ENCODE measurements around the gene NFATC2. TPM values are rescaled to one million over a fixed set of nuclear protein-coding genes. Genes with fewer than 3 reads are reported as not detected.

The NFATC2 gene
- total RNA-seq, 4 donors from 2014 or later, result 8.8 to 15.6 (median 13.0) TPM

DNA sequence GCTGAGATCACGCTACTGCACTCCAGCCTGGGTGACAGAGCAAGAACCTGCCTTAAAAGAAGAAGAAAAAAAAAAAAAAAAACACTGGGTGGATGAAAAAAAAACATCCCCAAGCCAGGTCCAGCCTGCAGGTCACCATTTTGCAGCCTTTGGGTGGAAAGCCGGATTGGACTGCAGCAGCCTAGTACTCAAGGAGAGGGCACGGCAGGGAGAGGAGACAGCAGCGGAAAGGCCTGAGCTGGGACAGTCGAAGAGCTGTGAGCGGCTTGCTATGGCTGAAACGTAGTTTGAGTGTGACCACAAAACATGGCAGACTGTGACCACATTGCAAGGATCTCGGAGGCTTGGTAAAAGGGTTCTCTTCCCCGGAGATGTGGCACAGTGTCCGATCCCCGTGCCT is 173.0 kb downstream of the NFATC2 start:
- no peak overlapping the region for H3K27ac ChIP-seq (replicated peaks in 1 of 4)
- intact Hi-C loops (cut with DNase I), result no loop called here
- no peaks in the 10 kb centered on the region for H3K27me3 ChIP-seq
- 90% methylated on average over 11 of the region's 11 CpGs for WGBS
- no peaks in the 10 kb centered on the region for H3K36me3 ChIP-seq
- TF ChIP-seq, protein P1, sequence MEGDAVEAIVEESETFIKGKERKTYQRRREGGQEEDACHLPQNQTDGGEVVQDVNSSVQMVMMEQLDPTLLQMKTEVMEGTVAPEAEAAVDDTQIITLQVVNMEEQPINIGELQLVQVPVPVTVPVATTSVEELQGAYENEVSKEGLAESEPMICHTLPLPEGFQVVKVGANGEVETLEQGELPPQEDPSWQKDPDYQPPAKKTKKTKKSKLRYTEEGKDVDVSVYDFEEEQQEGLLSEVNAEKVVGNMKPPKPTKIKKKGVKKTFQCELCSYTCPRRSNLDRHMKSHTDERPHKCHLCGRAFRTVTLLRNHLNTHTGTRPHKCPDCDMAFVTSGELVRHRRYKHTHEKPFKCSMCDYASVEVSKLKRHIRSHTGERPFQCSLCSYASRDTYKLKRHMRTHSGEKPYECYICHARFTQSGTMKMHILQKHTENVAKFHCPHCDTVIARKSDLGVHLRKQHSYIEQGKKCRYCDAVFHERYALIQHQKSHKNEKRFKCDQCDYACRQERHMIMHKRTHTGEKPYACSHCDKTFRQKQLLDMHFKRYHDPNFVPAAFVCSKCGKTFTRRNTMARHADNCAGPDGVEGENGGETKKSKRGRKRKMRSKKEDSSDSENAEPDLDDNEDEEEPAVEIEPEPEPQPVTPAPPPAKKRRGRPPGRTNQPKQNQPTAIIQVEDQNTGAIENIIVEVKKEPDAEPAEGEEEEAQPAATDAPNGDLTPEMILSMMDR (IDR thresholded peaks at IDR 0.05), result no peak
- TF ChIP-seq POLR2AphosphoS5 (IDR thresholded peaks at IDR 0.05) (no peak), POLR2A (IDR thresholded peaks at IDR 0.05; ENCODE audit: low read depth) (no peak), EP300 (IDR thresholded peaks at IDR 0.05) (no peak)
- no peak for DNase-seq (ENCODE audit: extremely low spot score)
- no peak overlapping the region for H3K4me3 ChIP-seq
- H3K9me3 ChIP-seq, result no peaks in the 10 kb centered on the region
- H3K4me1 ChIP-seq, result peaks cover 3 to 19% (median 13%) of the 10 kb centered on the region in 4 donors

DNA sequence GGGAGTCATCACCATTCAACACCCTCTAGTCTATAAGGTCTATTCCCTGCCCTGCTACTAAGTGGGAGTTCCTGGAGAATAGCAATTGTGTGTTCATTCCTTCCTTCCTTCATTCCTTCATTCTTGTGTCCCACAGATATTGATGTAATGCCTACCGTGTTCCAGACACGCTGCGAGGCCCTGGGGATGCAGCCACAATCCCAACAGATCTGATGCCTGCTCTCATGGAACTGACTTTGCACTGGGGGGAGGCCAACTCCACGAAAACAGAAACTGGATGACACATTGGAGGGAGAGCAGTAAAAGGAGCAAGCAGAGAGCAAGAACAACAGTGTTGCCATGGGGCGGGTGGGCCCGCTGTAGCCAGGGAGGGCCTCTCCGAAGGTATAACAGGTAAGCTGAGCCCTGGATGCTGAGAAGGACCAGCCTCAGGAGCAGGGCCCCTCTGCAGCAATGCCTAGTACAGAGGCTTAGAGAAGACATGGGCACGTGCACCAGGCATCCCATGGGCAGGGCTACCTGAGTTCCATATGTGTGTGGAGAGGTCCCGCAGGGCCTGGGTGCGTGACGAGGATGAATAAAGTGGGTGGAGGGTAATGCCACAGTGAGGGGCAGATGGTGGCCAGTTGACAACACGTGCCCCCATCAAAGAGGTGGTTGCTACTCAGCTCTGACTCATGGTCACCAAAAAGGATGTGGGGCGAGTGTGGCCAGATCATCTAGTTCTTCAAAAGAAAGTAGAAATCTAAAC is 173.9 kb downstream of the NFATC2 start:
- 90% methylated on average over 13 of the region's 13 CpGs for WGBS
- no peaks in the 10 kb centered on the region for H3K36me3 ChIP-seq
- peaks cover 0 to 6% (median 4%) of the 10 kb centered on the region in 4 donors for H3K9me3 ChIP-seq
- TF ChIP-seq, protein P1 (IDR thresholded peaks at IDR 0.05), result no peak
- no peak for TF ChIP-seq POLR2A (IDR thresholded peaks at IDR 0.05; ENCODE audit: low read depth)
- TF ChIP-seq EP300 (IDR thresholded peaks at IDR 0.05), result no peak
- TF ChIP-seq POLR2AphosphoS5 (IDR thresholded peaks at IDR 0.05), result no peak
- no peak overlapping the region for H3K27ac ChIP-seq (replicated peaks in 1 of 4)
- no peaks in the 10 kb centered on the region for H3K27me3 ChIP-seq
- H3K4me3 ChIP-seq, result no peak overlapping the region
- H3K4me1 ChIP-seq, result peaks cover 3 to 16% (median 11%) of the 10 kb centered on the region in 4 donors
- intact Hi-C loops (cut with DNase I), result no loop called here
- DNase-seq (ENCODE audit: extremely low spot score), result no peak

DNA sequence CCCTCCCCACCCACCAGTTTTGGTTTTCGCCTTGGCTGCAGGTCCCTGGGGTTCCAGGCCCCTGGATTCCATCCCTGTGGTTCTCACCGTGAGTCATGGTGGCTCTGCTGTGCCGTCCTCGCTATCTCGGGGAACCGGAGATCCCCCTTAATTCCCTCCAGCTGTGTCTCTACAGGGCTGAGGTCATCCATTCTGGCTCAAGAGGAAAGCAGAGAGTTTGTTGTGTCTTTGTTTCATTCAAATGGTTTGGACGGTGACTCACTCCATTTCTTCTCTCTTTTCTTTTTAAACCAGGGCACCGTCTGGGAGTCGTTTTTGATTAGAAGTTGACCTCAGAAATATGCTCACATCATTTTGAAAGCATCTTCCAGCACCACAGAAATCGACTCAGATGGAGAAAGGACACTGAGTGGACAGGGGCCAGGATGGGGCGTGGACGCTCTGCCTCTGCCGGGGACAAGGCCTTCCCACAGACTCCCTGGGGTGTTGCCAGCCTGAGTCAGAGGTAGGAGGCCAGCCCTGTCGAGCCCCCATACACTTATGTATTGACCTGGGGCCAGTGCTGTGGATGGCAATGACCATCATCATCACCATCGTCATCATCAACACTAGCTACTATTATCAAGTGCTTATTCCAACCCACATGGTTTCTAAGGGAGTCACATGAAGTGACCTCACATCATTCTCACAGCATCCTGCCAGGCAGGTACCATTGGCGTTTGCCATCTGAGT is 176.2 kb downstream of the NFATC2 start:
- Histone ChIP-seq H3K9me3 (peaks cover 0 to 11% (median 9%) of the 10 kb centered on the region in 4 donors), H3K27me3 (no peaks in the 10 kb centered on the region), H3K36me3 (no peaks in the 10 kb centered on the region), H3K4me3 (no peak overlapping the region), H3K4me1 (peaks cover 0 to 6% (median 3%) of the 10 kb centered on the region in 4 donors), H3K27ac (replicated peaks in 1 of 4) (peak overlapping the region; percentile 57 to 74 (median 62))
- intact Hi-C loops (cut with DNase I), result no loop called here
- WGBS, result 46% methylated on average over 15 of the region's 16 CpGs
- TF ChIP-seq EP300 (IDR thresholded peaks at IDR 0.05) (no peak), POLR2A (IDR thresholded peaks at IDR 0.05; ENCODE audit: low read depth) (no peak), POLR2AphosphoS5 (IDR thresholded peaks at IDR 0.05) (no peak)
- TF ChIP-seq, protein P1 (IDR thresholded peaks at IDR 0.05), result no peak
- no peak for DNase-seq (ENCODE audit: extremely low spot score)

GRCh38 chr20:51365670-51366069 is 176.8 kb downstream of the NFATC2 start:
- Histone ChIP-seq H3K36me3 (no peaks in the 10 kb centered on the region), H3K9me3 (peaks cover 0 to 11% (median 9%) of the 10 kb centered on the region in 4 donors), H3K4me1 (peaks cover 0 to 6% (median 3%) of the 10 kb centered on the region in 4 donors), H3K27me3 (no peaks in the 10 kb centered on the region), H3K27ac (replicated peaks in 1 of 4) (peak overlapping the region; percentile 57 to 74 (median 62)), H3K4me3 (no peak overlapping the region)
- intact Hi-C loops (cut with DNase I), result no loop called here
- no peak for TF ChIP-seq POLR2A (IDR thresholded peaks at IDR 0.05; ENCODE audit: low read depth)
- TF ChIP-seq, protein P1 (IDR thresholded peaks at IDR 0.05), result no peak
- TF ChIP-seq EP300 (IDR thresholded peaks at IDR 0.05), result no peak
- TF ChIP-seq POLR2AphosphoS5 (IDR thresholded peaks at IDR 0.05), result no peak
- no peak for DNase-seq (ENCODE audit: extremely low spot score)
- WGBS, result 82% methylated on average over 2 of the region's 3 CpGs

Data from esophagus muscularis mucosa (tissue), 4 donors.